Gastrocnemius medialis (tissue), 4 donors: ENCODE results near the gene FPGS. TPM values are rescaled to one million over a fixed set of nuclear protein-coding genes. Genes with fewer than 3 reads are reported as not detected.
A peak's percentile ranks its signal among the peaks of the same experiment; 100 is the strongest.
"Not testable (repeated sequence)": the region's sequence is repeated elsewhere in the genome, so short reads cannot be mapped to it uniquely, and the experiment has no call there.

Source experiments
- ATAC-seq, 2 donors: fragments of 150-250 bp; one replicate each; pipeline ENCODE4 v1.9.1; 2016
- DNase-seq, 2 donors: peaks; one replicate each; pipeline ENCODE4 v3.0.0-alpha.2; 2019
- H3K27ac ChIP-seq, 4 donors: fragments of 200-600 bp; sonication (generic); 1 replicate in 1 of 4; 2 replicates in 3 of 4; pipeline ENCODE4 v1.5.1; 2016 to 2018; ENCODE audit warnings: mild to moderate bottlenecking in 2 of 4, moderate library complexity in 1 of 4
- H3K27me3 ChIP-seq, 3 donors: fragments of 200-600 bp; sonication (generic) in 2 of 3; 1 replicate in 1 of 3; 2 replicates in 2 of 3; pipeline versions ENCODE4 v1.5.1 to v1.6.0; 2016 to 2019; ENCODE audit warnings: mild to moderate bottlenecking in 1 of 3, moderate library complexity in 1 of 3
- H3K36me3 ChIP-seq, 2 donors: fragments of 200-600 bp; sonication (generic) in 1 of 2; one replicate each; pipeline ENCODE4 v1.5.1; 2017 to 2018
- H3K4me1 ChIP-seq, 2 donors: fragments of 200-600 bp; sonication (generic) in 1 of 2; one replicate each; pipeline ENCODE4 v1.5.1; 2016 to 2017; ENCODE audit warnings: mild to moderate bottlenecking in 2 of 2
- H3K4me3 ChIP-seq, 4 donors: fragments of 200-600 bp; sonication (generic) in 3 of 4; 1 replicate in 1 of 4; 2 replicates in 3 of 4; pipeline ENCODE4 v1.5.1; 2016 to 2019; ENCODE audit warnings: mild to moderate bottlenecking in 2 of 4
- H3K9me3 ChIP-seq, 3 donors: fragments of 200-600 bp; sonication (generic) in 2 of 3; 1 replicate in 1 of 3; 2 replicates in 2 of 3; pipeline ENCODE4 v1.5.1; 2016 to 2019
- CTCF ChIP-seq, 5 experiments: fragments of 450-650 bp in 3 of 5; fragments of 200-600 bp in 2 of 5; sonication (generic) in 2 of 5; IDR thresholded peaks in 4 of 5; conservative IDR thresholded peaks in 1 of 5; 1 replicate in 4 of 5; 2 replicates in 1 of 5; pipeline ENCODE4 v1.5.1; 2016 to 2019; ENCODE audit warnings: antibody characterized with exemption in 5 of 5, mild to moderate bottlenecking in 3 of 5, moderate library complexity in 3 of 5
- POLR2A ChIP-seq, 2 donors: fragments of 450-650 bp; IDR thresholded peaks; one replicate each; pipeline ENCODE4 v1.6.1; 2017; ENCODE audit warnings: antibody characterized with exemption in 2 of 2, mild to moderate bottlenecking in 2 of 2, moderate library complexity in 2 of 2
- in situ Hi-C, 4 donors: fragments of 200-750 bp; cut with MboI; loops; one replicate each; pipeline versions ENCODE4 v1.15.0 to v1.8.0; 2017; ENCODE audit warnings: low sequenced_read_pairs in 4 of 4
- intact Hi-C: fragments of 100-400 bp; cut with DNase I; formaldehyde crosslinking; loops from one replicate; pipeline ENCODE4 v1.15.1; 2023; ENCODE audit warnings: low total_unique reads
- total RNA-seq, 4 donors: library from RNA; depleted of rRNA; stranded (reverse); fragments of >200 nt; gene quantifications; one replicate each; pipeline versions ENCODE4 v1.1.0 to v1.2.3, GENCODE V29; 2016

FPGS gene
- total RNA-seq, 4 donors from 2014 or later, result 36.4 to 87.6 (median 47.7) TPM

- Histone ChIP-seq H3K4me1 (peaks cover 0 to 10% of the 10 kb centered on the region in 2 donors), H3K9me3 (no peaks in the 10 kb centered on the region), H3K36me3 (no peaks in the 10 kb centered on the region), H3K4me3 (peak overlapping the region in 1 of 4 donors; percentile 23), H3K27ac (peak overlapping the region in 2 of 4 donors; percentile 38 to 45), H3K27me3 (peaks cover 11 to 33% (median 32%) of the 10 kb centered on the region in 3 donors)
- no peak for DNase-seq
- no peak for TF ChIP-seq POLR2A (IDR thresholded peaks at IDR 0.05)
- no peak for TF ChIP-seq CTCF (IDR thresholded peaks at IDR 0.05 in 4 of 5, conservative IDR thresholded peaks at IDR 0.05 in 1 of 5)
- in situ Hi-C loops (no loop called here), intact Hi-C loops (no loop called here)
- ATAC-seq, result no peak
These were observed 48.3 kb upstream of the FPGS start for GRCh38 chr9:127754099-127755060.

DNA sequence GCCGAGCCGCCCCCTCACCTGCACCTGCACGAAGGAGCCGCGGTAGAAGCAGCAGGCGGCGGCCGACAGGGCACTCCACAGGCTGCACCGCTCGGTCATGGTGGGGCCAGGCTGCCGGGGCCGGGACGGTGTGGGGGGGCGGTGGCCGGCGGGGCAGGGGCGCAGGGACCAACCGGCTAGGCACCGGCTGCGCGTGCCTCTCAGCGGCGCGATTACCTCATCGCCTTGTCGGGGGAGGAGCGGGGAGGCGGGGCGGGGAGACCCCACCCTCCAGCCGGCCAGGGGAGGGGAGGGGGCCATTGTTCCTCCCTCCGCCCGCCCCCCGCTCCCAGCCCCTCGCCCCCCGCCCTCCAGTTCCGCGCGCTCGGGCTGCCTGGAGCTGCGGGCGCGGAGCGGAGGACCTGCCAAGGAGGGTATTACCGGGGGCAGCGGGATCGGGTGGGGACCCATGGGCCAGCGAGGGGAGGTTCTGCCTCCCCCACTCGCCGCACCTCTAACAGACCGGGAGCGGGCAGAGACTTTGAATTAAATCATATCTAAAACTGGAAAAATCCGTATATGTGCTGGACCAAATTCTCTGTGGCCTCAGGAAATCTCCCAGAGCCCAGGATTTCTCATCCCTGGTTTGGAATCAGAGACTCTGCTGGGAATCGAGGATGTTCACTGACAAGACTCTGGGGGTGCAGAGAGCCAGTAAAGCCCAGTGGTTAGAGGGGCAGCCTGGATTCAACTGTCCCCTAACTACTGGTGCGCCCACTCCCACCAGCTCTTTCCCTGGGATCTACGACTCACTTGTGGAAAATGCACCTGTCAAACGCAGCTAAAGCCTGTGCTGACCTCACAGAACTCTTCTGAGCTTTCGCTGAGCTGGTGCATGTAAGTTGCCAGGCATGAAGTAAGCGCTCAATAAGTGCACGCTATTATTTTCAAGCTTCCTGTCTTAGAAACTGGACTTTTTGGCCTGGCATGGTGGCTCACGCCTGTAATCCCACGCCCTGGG, 47.3 kb upstream of the FPGS start:
- peak overlapping the region in 3 of 4 donors; percentile 31 to 45 (median 38) for H3K27ac ChIP-seq

DNA sequence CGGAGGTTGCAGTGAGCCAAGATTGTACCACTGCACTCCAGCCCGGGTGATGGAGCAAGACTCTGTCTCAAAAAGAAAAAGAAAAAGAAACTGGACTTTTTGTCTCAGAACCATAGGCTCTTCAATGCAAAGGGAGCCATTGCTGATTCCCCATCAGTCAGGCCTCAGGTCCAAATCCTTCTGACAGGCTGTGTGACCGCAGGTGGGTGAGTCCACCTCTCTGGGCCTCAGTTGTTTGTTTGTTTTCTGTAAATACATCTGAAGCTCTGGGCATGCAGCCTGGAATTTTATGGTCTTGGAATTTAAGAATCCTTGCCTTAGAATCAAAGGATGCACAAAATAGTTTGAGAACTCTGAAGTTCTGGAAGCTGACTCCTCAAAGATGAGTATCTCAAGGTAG, 46.4 kb upstream of the FPGS start:
- TF ChIP-seq CTCF (IDR thresholded peaks at IDR 0.05 in 4 of 5, conservative IDR thresholded peaks at IDR 0.05 in 1 of 5) (no peak), POLR2A (IDR thresholded peaks at IDR 0.05) (no peak)
- Histone ChIP-seq H3K36me3 (no peaks in the 10 kb centered on the region), H3K4me1 (peaks cover 0 to 10% of the 10 kb centered on the region in 2 donors), H3K9me3 (no peaks in the 10 kb centered on the region), H3K27ac (no peak overlapping the region), H3K27me3 (peaks cover 11 to 33% (median 32%) of the 10 kb centered on the region in 3 donors), H3K4me3 (no peak overlapping the region)
- in situ Hi-C loops (no loop called here), intact Hi-C loops (no loop called here)
- ATAC-seq (no peak), DNase-seq (no peak)

More for the DNA sequence above, 47.3 kb upstream of the FPGS start:
- Histone ChIP-seq H3K36me3 (no peaks in the 10 kb centered on the region), H3K27me3 (peaks cover 11 to 33% (median 32%) of the 10 kb centered on the region in 3 donors), H3K9me3 (no peaks in the 10 kb centered on the region), H3K4me1 (peaks cover 0 to 10% of the 10 kb centered on the region in 2 donors), H3K4me3 (peak overlapping the region in 3 of 4 donors; percentile 5 to 23 (median 14))
- TF ChIP-seq POLR2A (IDR thresholded peaks at IDR 0.05) (no peak), CTCF (IDR thresholded peaks at IDR 0.05 in 4 of 5, conservative IDR thresholded peaks at IDR 0.05 in 1 of 5) (no peak)
- intact Hi-C loops (no loop called here), in situ Hi-C loops (no loop called here)
- DNase-seq (no peak), ATAC-seq (peak in 1 of 2 donors; percentile 14)

GRCh38 chr9:127756776-127757175, 45.9 kb upstream of the FPGS start:
- H3K27ac ChIP-seq, in situ Hi-C loops, intact Hi-C loops, ATAC-seq, DNase-seq, H3K4me3 ChIP-seq, H3K9me3 ChIP-seq, H3K36me3 ChIP-seq: not testable (repeated sequence)
- H3K27me3 ChIP-seq, result peaks cover 11 to 33% (median 32%) of the 10 kb centered on the region in 3 donors
- H3K4me1 ChIP-seq, result peaks cover 0 to 10% of the 10 kb centered on the region in 2 donors
